ENCODE measurements around the gene GPSM3. TPM values are rescaled to one million over a fixed set of nuclear protein-coding genes. Genes with fewer than 3 reads are reported as not detected.

GPSM3 gene
- total and polyA plus RNA-seq, 2 of the 13 experiments (the other 11 are each of a cell fraction or from before 2014, with no cell fraction given): 0.18 to 6.2 TPM

DNA sequence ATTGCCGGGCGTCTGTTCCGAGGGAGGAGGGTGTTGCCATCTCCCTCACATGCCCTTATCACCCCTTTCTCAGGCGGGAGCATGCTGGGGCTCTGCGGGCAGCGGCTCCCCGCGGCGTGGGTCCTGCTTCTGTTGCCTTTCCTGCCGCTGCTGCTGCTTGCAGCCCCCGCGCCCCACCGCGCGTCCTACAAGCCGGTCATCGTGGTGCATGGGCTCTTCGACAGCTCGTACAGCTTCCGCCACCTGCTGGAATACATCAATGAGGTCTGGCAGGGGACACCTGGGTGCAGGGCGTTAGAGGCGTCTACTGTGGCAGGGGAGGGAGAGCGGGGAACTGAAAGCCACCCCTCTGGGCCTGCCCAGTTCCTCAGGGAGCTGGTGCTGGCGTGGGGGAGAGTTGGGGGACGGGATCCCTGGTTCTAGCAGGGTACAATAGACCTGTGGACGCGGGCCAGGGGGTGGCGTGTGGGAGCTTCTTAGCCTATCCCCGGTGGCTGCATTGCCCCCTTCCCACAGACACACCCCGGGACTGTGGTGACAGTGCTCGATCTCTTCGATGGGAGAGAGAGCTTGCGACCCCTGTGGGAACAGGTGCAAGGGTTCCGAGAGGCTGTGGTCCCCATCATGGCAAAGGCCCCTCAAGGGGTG lies 37.8 kb downstream of the GPSM3 start (continued):
- TF ChIP-seq ZNF687 (CRISPR knock-in tag; IDR thresholded peaks at IDR 0.05) (peak; percentile 87), TAF15 (IDR thresholded peaks at IDR 0.05; ENCODE audit: low read depth, low read length, poor library complexity, severe bottlenecking) (no peak), NONO (IDR thresholded peaks at IDR 0.05) (no peak), NONO (CRISPR knock-in tag; conservative IDR thresholded peaks at IDR 0.05) (peak; percentile 83), BRCA1 (CRISPR knock-in tag; IDR thresholded peaks at IDR 0.05) (no peak), KDM5B (CRISPR knock-in tag; IDR thresholded peaks at IDR 0.05; ENCODE audit: borderline replicate concordance) (peak; percentile 62; the same call in 1 of the 2 replicates), FOXK2 (IDR thresholded peaks at IDR 0.05) (no peak), PRDM10 (CRISPR knock-in tag; IDR thresholded peaks at IDR 0.05; ENCODE audit: low read depth) (0 out of 2 replicates have a peak, but pooled peaks have one; percentile 60), KAT2B (IDR thresholded peaks at IDR 0.05; ENCODE audit: borderline replicate concordance, low read depth, low read length) (no peak), ZNF552 (CRISPR knock-in tag; IDR thresholded peaks at IDR 0.05; ENCODE audit: borderline replicate concordance) (peak; percentile 71)
- TF ChIP-seq, protein P1, sequence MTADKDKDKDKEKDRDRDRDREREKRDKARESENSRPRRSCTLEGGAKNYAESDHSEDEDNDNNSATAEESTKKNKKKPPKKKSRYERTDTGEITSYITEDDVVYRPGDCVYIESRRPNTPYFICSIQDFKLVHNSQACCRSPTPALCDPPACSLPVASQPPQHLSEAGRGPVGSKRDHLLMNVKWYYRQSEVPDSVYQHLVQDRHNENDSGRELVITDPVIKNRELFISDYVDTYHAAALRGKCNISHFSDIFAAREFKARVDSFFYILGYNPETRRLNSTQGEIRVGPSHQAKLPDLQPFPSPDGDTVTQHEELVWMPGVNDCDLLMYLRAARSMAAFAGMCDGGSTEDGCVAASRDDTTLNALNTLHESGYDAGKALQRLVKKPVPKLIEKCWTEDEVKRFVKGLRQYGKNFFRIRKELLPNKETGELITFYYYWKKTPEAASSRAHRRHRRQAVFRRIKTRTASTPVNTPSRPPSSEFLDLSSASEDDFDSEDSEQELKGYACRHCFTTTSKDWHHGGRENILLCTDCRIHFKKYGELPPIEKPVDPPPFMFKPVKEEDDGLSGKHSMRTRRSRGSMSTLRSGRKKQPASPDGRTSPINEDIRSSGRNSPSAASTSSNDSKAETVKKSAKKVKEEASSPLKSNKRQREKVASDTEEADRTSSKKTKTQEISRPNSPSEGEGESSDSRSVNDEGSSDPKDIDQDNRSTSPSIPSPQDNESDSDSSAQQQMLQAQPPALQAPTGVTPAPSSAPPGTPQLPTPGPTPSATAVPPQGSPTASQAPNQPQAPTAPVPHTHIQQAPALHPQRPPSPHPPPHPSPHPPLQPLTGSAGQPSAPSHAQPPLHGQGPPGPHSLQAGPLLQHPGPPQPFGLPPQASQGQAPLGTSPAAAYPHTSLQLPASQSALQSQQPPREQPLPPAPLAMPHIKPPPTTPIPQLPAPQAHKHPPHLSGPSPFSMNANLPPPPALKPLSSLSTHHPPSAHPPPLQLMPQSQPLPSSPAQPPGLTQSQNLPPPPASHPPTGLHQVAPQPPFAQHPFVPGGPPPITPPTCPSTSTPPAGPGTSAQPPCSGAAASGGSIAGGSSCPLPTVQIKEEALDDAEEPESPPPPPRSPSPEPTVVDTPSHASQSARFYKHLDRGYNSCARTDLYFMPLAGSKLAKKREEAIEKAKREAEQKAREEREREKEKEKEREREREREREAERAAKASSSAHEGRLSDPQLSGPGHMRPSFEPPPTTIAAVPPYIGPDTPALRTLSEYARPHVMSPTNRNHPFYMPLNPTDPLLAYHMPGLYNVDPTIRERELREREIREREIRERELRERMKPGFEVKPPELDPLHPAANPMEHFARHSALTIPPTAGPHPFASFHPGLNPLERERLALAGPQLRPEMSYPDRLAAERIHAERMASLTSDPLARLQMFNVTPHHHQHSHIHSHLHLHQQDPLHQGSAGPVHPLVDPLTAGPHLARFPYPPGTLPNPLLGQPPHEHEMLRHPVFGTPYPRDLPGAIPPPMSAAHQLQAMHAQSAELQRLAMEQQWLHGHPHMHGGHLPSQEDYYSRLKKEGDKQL (CRISPR knock-in tag; IDR thresholded peaks at IDR 0.05; ENCODE audit: low read depth): no peak
- TF ChIP-seq, protein P2, sequence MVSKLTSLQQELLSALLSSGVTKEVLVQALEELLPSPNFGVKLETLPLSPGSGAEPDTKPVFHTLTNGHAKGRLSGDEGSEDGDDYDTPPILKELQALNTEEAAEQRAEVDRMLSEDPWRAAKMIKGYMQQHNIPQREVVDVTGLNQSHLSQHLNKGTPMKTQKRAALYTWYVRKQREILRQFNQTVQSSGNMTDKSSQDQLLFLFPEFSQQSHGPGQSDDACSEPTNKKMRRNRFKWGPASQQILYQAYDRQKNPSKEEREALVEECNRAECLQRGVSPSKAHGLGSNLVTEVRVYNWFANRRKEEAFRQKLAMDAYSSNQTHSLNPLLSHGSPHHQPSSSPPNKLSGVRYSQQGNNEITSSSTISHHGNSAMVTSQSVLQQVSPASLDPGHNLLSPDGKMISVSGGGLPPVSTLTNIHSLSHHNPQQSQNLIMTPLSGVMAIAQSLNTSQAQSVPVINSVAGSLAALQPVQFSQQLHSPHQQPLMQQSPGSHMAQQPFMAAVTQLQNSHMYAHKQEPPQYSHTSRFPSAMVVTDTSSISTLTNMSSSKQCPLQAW (CRISPR knock-in tag; IDR thresholded peaks at IDR 0.05): no peak; the same call in 1 of the 2 replicates
